Panc1 (cell line): ENCODE data around the gene DRAXIN.

ENCODE experiments used
- CTCF ChIP-seq: fragments of 450-650 bp; IDR thresholded peaks from 2 replicates; pipeline ENCODE4 v1.5.1; 2017; ENCODE audit warnings: mild to moderate bottlenecking
- POLR2AphosphoS5 ChIP-seq: IDR thresholded peaks from 2 replicates; pipeline ENCODE4 v1.6.1; 2012; ENCODE audit warnings: mild to moderate bottlenecking, low read depth, low read length, moderate library complexity
- REST ChIP-seq, 2 experiments: IDR thresholded peaks; 2 replicates each; pipeline ENCODE4 v1.6.1; 2011 to 2012; ENCODE audit warnings: low read depth in 2 of 2, control low read depth in 1 of 2, low read length in 1 of 2, mild to moderate bottlenecking in 1 of 2, moderate library complexity in 1 of 2; ENCODE audit not compliant: insufficient read depth in 1 of 2
- SIN3A ChIP-seq: IDR thresholded peaks from 2 replicates; pipeline ENCODE4 v1.6.1; 2012; ENCODE audit warnings: low read depth, mild to moderate bottlenecking, low read length, moderate library complexity, borderline replicate concordance; ENCODE audit not compliant: insufficient read depth
- TCF7L2 ChIP-seq: IDR thresholded peaks from 2 replicates; pipeline ENCODE4 v1.6.1; 2011; ENCODE audit warnings: mild to moderate bottlenecking, low read depth, low read length, inconsistent platforms

DNA sequence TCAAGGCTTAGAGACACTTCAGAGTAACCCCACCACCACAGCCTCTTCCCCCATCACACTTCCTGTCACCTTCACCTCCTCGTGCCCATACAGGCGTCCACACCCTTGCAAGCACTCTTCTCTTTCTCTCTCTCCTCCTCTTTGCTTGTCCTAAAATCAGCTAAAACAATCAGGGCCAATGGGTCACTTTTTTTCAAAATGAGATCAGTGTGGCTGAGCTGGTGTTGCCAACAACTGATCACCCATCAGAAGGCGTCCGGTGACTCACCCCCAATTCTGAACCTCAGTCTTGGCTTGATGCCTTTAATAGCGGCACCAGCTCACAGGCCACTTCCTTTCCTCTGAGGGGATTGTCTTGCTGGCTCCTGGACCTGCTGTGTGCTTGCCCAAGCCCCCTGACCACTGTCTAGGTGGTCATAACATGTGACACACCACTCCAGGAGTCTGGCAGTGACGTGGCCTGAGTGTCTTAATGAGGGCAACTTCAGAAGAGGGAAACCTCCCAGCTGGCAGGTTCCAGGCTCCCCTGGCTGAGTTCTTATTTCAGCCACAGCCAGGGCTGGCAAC, 1.6 kb downstream of the DRAXIN start:
- TF ChIP-seq CTCF (no peak), POLR2AphosphoS5 (no peak), REST (IDR thresholded peaks at IDR 0.05; ENCODE audit: insufficient read depth in 1 of 2, low read depth in 2 of 2, low read length in 1 of 2) (no peak), TCF7L2 (no peak), SIN3A (no peak)
